HPDE6-E6E7 (cell line): Measurements from ENCODE around the gene DYRK1A.
"Not testable (repeated sequence)": the region's sequence is repeated elsewhere in the genome, so short reads cannot be mapped to it uniquely, and the experiment has no call there.

ENCODE experiments used
- DNase-seq: peaks from one replicate; pipeline ENCODE4 v3.0.0; 2011; ENCODE audit warnings: missing footprints; ENCODE audit errors: extremely low spot score

Gene DYRK1A

GRCh38 chr21:37484535-37485474, 118.2 kb downstream of the DYRK1A start:
- no peak for DNase-seq

- DNase-seq = no peak
Measured at GRCh38 chr21:37489553-37489952, 123.0 kb downstream of the DYRK1A start.

GRCh38 chr21:37490084-37490483, 123.5 kb downstream of the DYRK1A start:
- no peak for DNase-seq

GRCh38 chr21:37496972-37497371, 130.4 kb downstream of the DYRK1A start:
- DNase-seq = no peak

- DNase-seq = no peak
Measured at GRCh38 chr21:37498664-37499063, 132.1 kb downstream of the DYRK1A start.

GRCh38 chr21:37502947-37503346, 136.4 kb downstream of the DYRK1A start:
- no peak for DNase-seq

- DNase-seq = no peak
Measured at GRCh38 chr21:37503848-37504467, 137.4 kb downstream of the DYRK1A start.

GRCh38 chr21:37505963-37506362, 139.4 kb downstream of the DYRK1A start:
- no peak for DNase-seq

GRCh38 chr21:37507716-37508115, 141.1 kb downstream of the DYRK1A start:
- no peak for DNase-seq

GRCh38 chr21:37508341-37508740, 141.8 kb downstream of the DYRK1A start:
- no peak for DNase-seq

GRCh38 chr21:37509802-37510393, 143.3 kb downstream of the DYRK1A start:
- DNase-seq = no peak

- DNase-seq = no peak
Measured at GRCh38 chr21:37511848-37512247, 145.3 kb downstream of the DYRK1A start.

GRCh38 chr21:37513383-37513782, 146.8 kb downstream of the DYRK1A start:
- no peak for DNase-seq

- no peak for DNase-seq
Measured at GRCh38 chr21:37514038-37514667, 147.6 kb downstream of the DYRK1A start.

GRCh38 chr21:37516998-37517397, 150.4 kb downstream of the DYRK1A start:
- no peak for DNase-seq

GRCh38 chr21:37520801-37521200, 154.2 kb downstream of the DYRK1A start:
- DNase-seq = no peak

- DNase-seq = no peak
Measured at GRCh38 chr21:37521658-37522057, 155.1 kb downstream of the DYRK1A start.

GRCh38 chr21:37522641-37523295, 156.2 kb downstream of the DYRK1A start:
- no peak for DNase-seq

GRCh38 chr21:37524944-37525343, 158.4 kb downstream of the DYRK1A start:
- not testable (repeated sequence) for DNase-seq

GRCh38 chr21:37525810-37526209, 159.2 kb downstream of the DYRK1A start:
- no peak for DNase-seq

- DNase-seq = no peak
Measured at GRCh38 chr21:37527103-37527502, 160.5 kb downstream of the DYRK1A start.

GRCh38 chr21:37527716-37528115, 161.1 kb downstream of the DYRK1A start:
- DNase-seq = no peak
